ENCODE data around the gene EXOC6B.

The EXOC6B gene

DNA sequence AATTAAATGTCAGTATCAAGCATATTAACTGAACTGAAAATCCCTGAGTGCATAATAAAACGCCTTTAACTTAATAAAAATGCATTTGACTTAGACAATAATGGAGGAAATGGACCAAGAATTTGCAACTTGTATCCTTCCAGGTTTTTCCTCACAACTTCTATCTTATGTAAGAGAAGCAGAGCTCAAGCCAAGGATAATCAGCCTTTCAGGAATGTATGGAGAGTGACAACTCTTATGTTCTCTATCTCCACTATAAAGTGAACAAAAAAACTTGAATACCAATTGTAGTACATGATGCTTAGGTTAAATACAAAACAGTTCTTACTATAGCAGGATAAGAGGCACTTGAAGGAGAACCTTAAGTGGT is 613.4 kb downstream of the EXOC6B start:
- no peak for DNase-seq (ENCODE audit: low read depth, low spot score)

DNA sequence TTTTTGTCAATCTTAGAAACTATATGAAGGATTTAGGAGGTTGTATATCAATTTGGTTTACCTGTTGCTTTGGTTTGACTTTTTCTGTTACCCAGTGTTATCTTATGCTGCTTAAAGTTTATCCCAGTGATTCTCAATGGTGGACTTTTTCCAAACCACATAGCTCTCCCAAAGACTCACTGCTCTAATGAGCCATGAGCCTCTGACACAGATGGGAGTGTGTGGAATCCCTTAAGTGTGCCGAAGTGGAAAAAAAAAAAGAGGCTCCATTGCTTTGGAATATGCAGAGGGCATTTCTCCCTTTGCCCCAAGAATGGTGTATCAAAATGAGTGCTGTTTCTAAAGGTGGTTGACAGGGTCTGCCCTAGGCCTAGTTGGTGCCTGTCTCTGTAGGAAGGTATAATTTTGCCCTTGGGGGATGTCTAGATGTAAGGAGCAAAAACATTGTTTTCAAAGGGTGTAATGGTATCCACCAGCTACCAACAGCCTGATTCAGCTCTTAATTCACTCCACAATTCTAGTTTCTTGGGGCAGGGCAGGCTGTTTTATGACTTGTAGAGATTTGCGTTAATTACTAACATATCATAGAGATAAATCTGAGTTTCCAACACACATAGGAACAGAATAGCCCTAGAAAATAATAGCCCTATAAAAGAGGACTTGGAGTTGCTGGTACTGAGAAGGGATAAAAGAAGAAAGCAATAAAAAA is 613.9 kb downstream of the EXOC6B start:
- no peak for DNase-seq (ENCODE audit: low read depth, low spot score)

DNA sequence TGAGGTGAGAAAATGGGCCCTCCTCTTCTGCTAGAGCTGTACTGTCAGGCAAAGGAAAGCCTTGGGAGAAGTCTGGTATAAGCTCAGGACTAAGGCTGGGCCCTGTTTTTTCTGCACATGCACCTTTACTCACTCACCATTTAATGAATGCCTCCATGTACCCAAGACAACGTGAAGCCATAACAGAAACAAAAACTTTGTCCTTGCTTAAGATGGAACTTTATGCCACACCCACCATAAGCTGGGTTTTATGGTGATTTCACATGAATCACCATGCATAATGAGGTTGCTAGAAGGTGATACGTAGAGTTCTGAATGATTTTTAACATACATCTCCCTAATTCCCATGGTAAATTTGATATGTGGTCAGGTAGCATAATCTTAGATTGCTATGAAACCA is 614.5 kb downstream of the EXOC6B start:
- DNase-seq (ENCODE audit: low read depth, low spot score): no peak

DNA sequence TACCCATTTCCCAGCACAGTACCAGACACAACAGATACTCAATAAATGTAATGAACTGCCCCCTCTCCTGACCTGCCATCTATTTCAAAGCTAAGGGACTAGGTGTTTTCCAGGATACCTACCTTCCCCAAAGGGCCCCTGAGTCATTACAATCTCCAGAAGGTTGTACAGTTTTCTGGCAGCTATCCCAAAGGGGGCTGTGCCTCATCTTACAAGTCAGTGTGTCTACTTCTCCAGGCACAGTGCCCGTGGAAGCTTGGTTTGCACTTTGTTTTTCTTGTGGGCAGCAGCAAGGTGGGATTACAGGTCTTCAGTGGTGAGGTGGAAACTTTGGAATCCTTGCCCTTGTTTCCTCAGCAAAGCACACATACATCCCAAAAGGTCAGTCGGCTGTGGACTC is 615.4 kb downstream of the EXOC6B start:
- no peak for DNase-seq (ENCODE audit: low read depth, low spot score)

DNA sequence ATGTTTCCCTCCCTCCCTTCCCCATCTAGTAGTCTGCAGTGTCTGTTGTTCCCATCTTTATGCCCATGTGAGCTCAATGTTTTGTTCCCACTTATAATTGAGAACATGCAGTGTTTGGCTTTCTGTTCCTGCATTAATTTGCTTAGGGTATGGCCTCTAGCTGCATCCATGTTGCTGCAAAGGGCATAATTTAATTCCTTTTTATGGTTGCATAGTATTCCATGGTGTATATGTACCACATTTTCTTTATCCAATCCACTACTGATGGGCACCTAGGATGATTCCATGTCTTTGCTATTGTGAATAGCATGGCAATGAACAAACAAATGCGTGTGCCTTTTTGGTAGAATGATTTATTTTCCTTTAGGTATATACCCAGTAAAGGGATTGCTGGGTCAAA is 617.6 kb downstream of the EXOC6B start:
- DNase-seq (ENCODE audit: low read depth, low spot score): no peak

DNA sequence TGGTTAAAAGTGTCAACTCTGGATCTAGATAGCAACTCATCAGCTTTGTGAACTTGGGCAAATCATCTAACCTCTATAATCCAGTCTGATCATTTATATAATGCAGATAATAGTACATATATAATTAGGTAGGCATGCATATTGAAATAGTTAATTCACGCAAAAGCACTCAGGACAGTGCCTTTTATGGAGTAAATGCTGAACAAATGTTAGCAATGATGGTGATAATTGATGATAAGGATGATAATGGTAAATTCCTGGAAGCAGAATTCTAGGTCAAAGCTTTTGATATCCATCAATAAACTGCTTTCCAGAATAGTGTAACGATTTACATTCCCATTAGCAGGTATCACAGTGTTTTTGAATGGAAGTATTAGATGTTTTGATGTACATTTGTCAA is 618.5 kb downstream of the EXOC6B start:
- DNase-seq (ENCODE audit: low read depth, low spot score): no peak

DNA sequence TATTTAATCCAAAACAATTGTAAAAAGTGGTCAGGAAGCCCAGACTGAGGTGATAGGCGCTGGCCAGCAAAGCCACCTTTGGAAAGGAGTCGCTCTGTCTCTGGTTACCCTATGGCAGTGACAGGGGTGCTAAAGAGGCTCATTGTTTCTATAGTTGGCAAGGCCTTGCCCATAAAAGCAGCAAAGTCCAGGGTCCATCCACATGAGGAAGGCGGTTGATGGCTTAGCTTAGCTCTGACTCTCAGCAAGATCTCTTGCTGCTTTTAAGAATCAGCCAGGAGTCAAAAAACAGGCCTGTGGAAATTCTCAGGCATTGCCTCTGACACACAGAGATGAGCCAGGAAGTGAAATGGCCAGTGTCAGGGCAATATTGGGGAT is 620.3 kb downstream of the EXOC6B start:
- DNase-seq (ENCODE audit: low read depth, low spot score): no peak

DNA sequence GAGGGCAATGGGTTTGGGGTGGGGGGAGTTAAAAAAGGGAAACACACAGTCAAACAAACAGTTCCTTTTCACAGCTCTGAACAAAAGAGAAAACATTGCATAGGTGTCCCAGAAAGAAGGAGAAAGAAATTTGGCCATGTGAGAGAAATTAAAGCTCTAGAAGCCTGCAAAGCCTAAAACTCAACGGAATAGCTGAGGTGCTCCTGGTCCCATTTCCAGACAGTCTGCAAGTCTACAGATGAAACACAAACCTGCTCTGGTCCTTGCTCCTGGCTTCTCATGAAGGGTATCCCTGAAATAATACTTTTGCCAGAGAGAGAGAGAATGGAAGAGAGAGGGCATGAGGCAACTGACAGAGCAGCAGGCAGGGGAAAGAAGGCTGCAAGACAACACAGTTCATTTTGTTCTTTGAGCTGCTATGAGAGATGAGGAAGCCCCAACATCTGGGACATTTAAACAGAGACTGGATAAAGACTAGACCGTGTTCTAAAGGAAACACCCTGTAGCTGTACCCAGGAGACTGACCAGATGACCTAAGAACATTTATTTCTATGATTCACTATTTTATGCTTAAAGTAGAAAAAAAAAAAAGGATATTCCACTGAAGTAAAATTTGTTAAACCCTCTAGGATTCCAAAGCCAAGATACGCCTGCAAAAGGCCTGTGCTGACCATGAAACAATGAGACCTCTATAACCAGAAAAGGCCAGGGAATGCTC is 620.9 kb downstream of the EXOC6B start:
- DNase-seq (ENCODE audit: low read depth, low spot score): no peak

DNA sequence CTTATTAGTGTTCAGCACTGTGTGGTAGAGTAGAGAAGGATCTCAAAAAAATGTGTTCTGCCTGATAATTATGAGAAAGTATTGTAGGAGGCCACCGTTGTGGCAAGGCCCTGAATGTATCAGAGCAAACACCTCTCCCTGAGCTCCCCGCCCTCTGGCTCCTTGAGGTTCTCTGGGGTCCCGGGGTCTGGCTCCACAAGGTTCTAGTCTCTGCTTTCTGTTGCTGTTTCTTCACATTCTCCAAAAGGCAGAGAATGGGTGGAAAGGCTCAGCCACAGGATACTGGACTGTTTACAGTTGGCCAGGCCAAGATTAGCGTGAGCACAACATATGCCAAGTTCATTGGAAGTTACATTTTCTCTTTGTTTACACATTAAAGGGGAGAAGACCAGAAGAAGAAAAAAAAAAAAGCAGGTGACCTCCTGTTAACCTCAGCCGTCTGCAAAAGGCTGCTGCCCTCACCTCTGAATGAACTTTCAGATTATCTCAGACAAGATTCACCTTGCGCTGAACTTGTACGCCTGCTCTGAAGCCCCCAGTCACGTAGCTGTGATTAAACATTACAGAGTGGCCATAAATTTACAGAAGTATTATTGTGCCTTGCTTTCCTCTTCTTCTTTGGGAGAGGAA is 621.6 kb downstream of the EXOC6B start:
- DNase-seq (ENCODE audit: low read depth, low spot score): no peak

DNA sequence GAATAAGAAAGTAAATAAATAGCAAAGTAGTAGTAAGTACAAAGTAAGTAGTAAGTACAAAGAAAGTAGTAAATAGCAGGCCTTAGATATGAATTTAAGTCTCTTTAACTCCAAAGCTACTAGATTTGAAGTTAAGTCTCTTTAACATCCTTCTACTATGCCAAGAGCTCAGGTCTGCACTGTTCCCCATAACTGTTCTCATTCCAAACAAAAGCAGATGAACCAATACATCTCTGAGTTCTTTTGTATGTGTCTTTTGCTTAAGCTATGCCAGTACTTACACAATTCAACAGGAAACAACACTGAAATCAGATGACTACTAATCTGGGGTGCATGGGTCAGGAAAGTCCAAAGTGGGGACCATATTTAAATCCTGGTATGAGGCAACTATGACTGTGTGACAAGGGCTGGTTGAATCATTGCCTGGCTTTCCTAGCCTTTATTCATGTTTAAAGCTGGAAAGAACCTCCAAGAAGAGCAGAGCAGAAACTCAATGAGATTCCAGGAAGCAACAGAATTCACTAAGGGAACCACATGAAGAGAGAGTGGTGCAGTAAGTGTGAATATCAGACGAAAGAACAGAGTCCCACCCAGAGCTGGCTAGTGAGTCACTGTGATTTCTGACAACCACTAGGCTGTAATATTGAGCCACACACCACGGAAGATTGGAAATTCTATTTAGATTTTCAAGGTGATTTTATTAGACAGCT is 627.1 kb downstream of the EXOC6B start:
- no peak for DNase-seq (ENCODE audit: low read depth, low spot score)

DNA sequence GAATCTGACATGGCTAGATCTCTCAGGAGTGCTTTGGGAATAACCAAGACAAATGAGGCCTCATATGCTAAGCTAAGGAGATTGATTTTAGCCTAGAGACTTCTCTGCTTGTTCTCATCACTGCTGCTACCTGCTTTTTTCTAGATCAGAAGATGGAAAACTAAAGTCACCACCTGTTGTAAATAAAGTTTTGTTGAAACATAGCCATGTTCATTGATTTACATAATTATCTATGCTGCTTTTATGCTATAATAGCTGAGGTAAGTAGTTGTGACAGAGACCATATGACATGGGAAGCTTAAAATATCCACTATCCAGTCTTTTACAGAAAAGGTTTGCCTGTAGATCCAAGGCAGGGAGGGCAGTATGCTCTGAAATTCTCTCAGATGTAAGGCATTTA is 632.1 kb downstream of the EXOC6B start:
- no peak for DNase-seq (ENCODE audit: low read depth, low spot score)

DNA sequence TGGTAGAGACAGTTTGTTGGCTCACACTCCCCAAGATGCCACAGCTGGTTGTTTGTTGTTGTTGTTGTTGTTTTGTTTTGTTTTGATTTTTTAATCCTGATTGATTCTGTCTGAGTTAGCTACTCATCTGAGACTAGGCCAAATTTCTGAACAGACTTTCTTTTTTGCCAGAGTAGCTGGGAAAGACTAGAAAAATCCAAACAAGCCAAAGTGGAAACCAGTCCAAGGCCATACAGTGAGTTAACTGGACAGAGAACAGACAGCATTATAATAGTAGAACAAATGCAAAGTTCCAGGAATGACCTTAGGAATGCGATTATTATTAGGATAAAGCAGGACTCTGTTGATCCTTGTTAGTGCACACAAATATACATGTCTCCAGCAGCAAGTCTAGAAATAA is 634.4 kb downstream of the EXOC6B start:
- no peak for DNase-seq (ENCODE audit: low read depth, low spot score)

DNA sequence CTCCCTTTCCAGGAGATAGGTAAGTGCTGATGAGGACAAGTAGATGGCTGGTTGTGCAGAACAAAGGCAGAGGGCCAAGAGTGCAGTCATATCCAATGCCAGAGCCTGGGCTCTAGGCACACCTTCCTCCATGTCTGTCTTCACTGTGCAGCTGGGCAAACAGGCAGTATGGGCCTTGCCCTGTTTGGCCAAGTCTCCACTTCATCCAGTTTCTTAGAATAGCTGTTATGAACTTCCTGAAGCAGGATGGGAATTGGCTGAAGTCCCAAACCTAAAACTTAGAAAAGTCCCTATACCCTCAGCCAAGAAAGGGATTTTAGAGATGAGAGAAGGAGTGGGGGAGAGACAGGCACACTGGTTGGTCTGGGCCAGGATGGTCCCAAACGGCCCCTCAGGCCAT is 640.6 kb downstream of the EXOC6B start:
- DNase-seq (ENCODE audit: low read depth, low spot score): no peak

DNA sequence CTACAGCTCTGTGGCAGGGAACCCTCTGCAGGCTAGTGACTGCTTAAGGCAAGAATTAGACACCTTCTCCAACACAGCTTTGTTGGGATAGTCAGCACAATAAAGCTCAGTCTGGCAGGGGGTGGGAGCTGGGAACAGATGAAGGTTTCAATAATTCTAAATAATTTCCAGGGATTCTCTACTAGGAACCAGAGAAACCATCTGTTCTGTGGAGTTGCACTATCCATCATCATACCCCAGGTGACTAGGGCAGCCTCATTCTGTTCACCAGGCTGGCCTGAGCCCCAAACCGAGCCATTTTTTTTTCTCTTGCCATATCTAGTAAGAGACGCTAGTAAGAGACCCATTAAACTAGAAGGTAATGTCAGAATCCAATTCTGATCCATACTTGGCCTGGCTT is 642.4 kb downstream of the EXOC6B start:
- DNase-seq (ENCODE audit: low read depth, low spot score): no peak

DNA sequence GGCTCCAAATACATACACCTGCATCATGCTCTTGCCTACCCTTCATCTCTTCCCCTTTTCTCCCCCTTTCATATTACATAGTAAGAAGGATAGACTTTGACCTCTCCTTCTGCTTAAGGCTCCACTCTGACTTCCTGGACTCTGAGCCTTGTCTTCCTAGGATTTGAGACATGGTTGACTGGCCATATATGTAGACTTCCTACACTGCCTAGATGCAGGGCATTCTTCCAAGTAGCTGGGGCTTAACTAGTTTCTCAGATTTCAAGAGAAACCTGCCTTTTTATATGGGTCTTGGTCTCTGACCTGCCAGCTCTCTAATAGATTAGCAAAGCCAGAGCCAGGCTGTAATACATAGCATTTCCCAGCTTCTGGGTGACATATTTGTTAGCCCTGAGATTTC is 642.8 kb downstream of the EXOC6B start:
- DNase-seq (ENCODE audit: low read depth, low spot score): no peak

DNA sequence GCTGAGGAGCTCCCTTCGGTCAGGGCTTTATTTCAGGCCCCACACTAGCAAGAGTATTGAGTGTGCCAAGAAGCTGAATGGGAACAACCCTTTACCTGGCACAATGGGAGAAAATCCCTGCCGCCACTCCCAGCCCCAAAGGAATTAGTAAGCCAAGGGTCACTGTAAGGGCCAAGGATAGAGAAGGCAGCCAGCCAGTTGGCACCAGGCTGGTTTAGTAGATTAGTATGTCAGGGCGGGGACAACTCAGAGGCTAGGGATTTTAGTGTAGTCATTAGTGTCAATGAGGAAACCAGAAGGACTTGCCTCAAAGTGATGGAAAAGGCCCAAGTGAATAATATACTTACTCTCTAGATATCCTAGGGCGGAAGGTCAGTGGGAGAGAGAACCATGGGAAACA is 643.3 kb downstream of the EXOC6B start:
- no peak for DNase-seq (ENCODE audit: low read depth, low spot score)

DNA sequence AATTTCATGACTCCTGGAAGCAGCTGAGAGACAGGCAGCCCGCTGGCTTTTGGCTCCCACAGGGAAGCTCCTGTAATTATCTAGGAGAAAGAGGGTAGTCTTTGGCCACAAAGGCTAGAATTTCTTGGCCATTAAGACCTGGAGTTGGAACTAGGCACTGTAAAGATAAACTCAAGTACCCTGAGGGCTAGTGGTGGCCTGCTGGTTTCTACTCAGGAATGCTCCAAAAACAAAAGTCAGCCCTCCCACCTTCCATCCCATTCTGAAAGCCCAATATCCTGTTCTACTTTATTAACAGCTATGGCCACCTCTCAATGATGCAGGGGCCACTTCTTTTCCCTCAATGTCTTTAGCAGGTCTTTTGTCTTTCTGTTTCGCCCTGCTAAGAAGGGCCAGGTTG is 644.2 kb downstream of the EXOC6B start:
- no peak for DNase-seq (ENCODE audit: low read depth, low spot score)

DNA sequence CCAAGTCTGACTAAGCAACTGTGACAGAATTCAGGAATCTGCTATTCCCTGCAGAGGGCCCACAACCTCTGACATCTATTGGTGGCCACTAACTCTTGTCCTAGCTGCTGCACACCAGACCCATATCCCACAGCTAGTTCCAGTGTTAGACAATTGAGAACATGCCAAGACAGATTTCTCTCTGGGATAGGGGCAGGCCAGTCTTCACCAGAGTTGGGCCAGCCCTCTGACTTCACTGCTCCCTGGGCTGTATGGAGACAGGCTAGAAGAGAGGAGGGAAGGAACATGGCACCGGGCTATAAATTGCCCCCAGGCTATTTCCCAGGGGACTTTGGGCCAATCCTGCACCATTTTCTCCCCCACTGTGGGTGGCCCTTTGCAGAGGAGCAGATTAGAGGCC is 645.5 kb downstream of the EXOC6B start:
- no peak for DNase-seq (ENCODE audit: low read depth, low spot score)

DNA sequence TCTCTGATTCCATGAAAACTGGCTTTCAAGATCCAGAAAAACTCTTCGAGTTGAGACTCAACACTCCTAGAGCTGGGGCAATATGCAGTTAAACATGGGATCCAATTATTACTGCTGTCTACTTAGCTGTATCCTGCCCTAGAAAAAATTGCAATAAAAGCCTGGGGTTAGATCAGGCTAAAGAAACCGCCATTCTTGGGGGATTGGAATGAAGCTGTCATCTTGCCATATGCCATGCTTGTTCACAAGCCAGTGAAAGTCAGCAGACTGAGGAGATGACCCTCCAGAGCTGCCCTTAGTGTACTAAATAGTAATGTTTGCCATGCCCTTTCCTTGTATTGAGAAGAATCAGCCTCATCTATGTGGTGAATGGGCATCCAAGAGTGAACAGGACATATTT is 647.3 kb downstream of the EXOC6B start:
- DNase-seq (ENCODE audit: low read depth, low spot score): no peak

DNA sequence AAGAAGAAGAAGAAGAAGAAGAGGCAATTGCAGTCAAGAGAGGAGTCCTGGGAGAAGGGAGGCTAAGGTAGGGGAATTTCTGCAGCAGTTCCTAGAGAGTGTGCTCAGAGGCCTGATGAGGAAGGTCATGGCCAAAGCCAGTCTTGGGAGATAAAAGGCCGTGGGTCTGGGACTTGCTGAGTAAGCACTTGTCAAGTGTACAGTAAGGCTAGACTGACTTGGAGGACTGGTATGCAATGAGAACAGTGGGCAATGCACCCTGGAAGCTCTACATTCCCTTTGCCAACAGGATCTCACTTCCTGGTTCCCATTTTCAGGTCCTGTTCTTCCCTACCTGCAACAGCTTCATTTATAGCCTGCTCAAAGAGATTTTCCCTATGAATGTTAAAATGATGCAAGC is 649.6 kb downstream of the EXOC6B start:
- no peak for DNase-seq (ENCODE audit: low read depth, low spot score)

DNA sequence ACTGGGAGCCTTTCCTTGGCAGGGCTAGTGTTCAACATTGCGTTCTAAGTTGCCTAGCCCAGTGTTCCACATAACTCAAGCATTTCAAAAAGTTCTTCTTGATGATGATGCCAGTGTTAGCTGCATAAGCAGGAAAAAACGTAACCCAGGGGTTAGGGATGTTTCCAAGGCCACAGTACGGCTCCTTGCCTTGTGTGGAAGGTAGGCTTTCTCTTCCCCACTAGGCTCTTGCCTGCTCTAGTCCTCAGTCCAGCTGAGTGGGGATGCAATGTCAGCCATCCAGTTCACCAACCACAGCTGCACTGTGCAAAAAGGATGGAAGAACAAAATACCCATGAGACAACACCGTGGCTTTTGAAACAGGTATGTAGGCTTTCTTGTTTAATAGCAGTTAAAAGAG is 650.2 kb downstream of the EXOC6B start:
- DNase-seq (ENCODE audit: low read depth, low spot score): no peak

DNA sequence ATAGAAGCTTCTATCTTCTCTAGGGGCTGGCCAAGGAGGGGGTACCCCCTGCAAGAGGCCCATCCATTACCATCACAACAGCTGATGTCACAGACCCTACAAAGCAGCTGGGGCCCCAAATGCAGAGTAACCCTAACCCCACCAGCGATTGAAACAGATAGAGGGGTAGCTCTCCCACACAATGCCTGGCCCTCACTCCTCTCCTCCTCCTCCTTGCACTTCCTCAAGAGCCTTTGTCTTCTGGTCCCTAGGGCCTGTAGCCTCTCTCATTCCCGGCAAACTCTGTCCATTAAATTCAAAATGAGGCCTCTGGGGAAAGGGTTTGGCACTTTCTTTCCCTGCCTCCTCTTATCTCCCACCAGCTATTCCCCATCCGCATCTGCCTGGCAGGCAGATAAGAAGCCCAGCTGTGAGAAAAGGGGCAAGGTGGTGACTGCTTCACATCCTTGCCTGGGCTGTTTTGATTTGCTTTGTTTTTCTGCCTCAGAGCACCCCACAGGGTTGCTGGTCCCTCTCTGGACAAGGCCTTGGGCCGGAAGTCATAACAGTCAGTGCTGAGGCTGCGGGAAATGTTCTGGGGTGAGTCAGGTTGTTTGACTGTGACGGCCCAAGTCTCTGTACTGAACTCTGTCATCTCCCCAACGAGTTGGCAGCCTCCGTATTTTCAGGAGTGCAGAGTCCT is 652.1 kb downstream of the EXOC6B start:
- DNase-seq (ENCODE audit: low read depth, low spot score): no peak

All from brain pericyte (primary cell).